ENCODE data around the gene SLC35F3.
A peak's percentile ranks its signal among the peaks of the same experiment; 100 is the strongest.

The SLC35F3 gene

DNA sequence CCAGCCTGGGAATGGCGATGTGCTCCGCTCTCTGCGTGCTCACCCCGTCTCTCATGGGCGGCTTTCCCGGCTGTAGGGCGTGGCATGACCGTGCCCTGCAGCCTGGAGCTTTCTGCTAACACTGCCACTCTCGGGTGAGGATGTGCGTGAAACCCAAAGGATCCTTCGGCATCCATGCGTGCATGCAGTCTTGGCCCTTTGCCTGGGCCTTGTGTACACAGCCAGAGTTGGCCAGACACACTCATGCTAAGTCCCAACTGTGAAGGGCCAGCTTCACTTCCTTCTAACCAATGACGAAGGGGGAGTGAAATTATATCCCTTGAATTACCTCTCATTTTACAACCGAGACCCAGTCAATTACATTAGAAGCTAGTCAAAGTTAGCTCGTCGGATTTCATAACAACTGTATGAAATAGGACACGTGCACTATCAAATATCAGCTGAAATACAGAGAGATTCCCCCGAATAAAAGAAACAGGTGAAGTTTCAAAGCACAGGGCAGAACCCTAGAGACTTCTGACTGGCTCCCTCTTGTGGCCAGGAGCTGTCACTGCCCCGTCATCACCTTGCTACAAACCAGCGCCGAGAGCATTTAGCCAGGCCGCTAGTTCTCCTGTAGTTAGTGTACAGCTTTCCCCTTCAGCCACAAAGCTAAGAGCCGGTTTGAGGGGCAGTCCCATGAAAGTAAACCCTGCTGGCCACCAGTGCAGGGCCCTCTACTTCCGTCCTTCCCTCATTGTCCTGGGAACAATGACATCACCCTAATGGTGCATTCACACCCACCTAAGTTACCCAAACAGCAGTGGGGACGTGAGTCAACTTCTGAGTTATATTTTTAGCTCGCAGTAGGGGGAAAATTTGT, 405.4 kb downstream of the SLC35F3 start:
- no peak for FAIRE-seq
- TF ChIP-seq SPI1 (IDR thresholded peaks at IDR 0.05; ENCODE audit: low read depth, low read length) (no peak), PAX5 (IDR thresholded peaks at IDR 0.05; ENCODE audit: insufficient read depth, low read length, severe bottlenecking) (no peak), POLR2A (IDR thresholded peaks at IDR 0.05; ENCODE audit: low read depth, low read length) (no peak), POU2F2 (IDR thresholded peaks at IDR 0.05; ENCODE audit: low read depth, low read length) (no peak), TAF1 (IDR thresholded peaks at IDR 0.05; ENCODE audit: low read depth, low read length) (no peak), POLR2AphosphoS5 (IDR thresholded peaks at IDR 0.05; ENCODE audit: low read depth, low read length) (no peak)
- DNase-seq (ENCODE audit: insufficient read length, low spot score): peak; percentile 70

DNA sequence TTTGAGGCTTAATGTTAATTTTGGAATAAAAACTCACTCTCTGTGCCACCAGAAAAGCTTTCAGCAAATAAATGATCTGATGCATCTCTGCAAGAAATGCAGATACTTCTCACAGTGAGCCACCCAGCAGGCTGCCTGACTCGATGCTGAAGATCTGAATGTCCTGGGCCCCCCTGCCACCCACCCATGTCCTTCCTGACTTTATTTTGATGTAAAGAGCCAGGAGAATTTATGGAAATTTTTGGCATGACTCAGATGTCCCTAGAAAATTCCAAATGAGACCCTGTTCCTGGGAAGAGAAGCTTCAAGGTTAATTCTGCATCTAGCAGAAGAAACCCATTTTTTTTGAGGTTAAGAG, 406.0 kb downstream of the SLC35F3 start:
- TF ChIP-seq TAF1 (IDR thresholded peaks at IDR 0.05; ENCODE audit: low read depth, low read length): no peak
- no peak for TF ChIP-seq POLR2AphosphoS5 (IDR thresholded peaks at IDR 0.05; ENCODE audit: low read depth, low read length)
- TF ChIP-seq POLR2A (IDR thresholded peaks at IDR 0.05; ENCODE audit: low read depth, low read length): no peak
- no peak for TF ChIP-seq PAX5 (IDR thresholded peaks at IDR 0.05; ENCODE audit: insufficient read depth, low read length, severe bottlenecking)

DNA sequence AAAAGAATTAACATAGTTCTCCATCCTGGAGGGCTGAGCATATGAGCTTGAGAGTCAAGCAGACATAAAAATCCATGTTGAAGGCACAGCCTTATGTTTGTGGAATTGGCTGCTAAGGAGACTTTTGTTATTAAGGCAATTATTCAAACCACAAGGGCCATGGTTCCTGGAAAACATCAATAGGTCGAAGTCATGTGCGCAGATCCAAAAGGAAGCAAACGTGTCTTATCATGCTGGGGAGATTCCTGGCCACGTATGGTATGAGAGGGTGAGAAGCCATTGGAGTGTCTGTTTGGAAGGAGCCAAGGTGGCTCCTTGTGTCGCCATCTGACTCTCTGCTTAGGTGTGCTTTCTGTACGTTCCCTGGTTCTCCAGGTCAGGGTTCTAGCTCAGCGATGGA, 406.9 kb downstream of the SLC35F3 start:
- DNase-seq (ENCODE audit: insufficient read length, low spot score) (no peak), FAIRE-seq (no peak)
- TF ChIP-seq POLR2A (IDR thresholded peaks at IDR 0.05; ENCODE audit: low read depth, low read length) (no peak), POU2F2 (IDR thresholded peaks at IDR 0.05; ENCODE audit: low read depth, low read length) (no peak), POLR2AphosphoS5 (IDR thresholded peaks at IDR 0.05; ENCODE audit: low read depth, low read length) (no peak), SPI1 (IDR thresholded peaks at IDR 0.05; ENCODE audit: low read depth, low read length) (no peak), TAF1 (IDR thresholded peaks at IDR 0.05; ENCODE audit: low read depth, low read length) (no peak), PAX5 (IDR thresholded peaks at IDR 0.05; ENCODE audit: insufficient read depth, low read length, severe bottlenecking) (no peak)

More for the DNA sequence above, 406.0 kb downstream of the SLC35F3 start:
- DNase-seq (ENCODE audit: insufficient read length, low spot score): no peak
- no peak for FAIRE-seq

DNA sequence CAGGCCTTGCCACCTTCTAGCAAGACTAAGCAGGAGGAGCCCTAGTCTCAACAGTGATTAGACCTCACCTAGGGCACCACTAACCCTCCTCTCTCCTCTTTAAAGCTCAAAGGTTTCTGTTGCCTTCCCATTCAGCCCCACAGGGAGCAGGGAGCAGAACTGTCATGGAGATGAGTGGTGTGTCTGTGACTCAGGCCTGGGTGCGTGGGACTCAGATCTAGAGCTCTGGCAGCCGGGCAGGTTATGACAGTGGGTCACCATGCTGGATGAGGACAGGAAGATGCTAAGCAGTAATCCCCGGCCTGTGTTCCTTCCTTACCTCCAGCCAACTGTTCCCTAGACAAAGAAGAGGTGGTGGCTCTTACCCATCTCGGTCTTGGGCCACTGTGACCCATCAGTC, 408.7 kb downstream of the SLC35F3 start:
- TF ChIP-seq SPI1 (IDR thresholded peaks at IDR 0.05; ENCODE audit: low read depth, low read length) (no peak), TAF1 (IDR thresholded peaks at IDR 0.05; ENCODE audit: low read depth, low read length) (no peak), PAX5 (IDR thresholded peaks at IDR 0.05; ENCODE audit: insufficient read depth, low read length, severe bottlenecking) (no peak), POLR2A (IDR thresholded peaks at IDR 0.05; ENCODE audit: low read depth, low read length) (no peak), POU2F2 (IDR thresholded peaks at IDR 0.05; ENCODE audit: low read depth, low read length) (no peak), POLR2AphosphoS5 (IDR thresholded peaks at IDR 0.05; ENCODE audit: low read depth, low read length) (no peak)
- DNase-seq (ENCODE audit: insufficient read length, low spot score): no peak
- FAIRE-seq: no peak

DNA sequence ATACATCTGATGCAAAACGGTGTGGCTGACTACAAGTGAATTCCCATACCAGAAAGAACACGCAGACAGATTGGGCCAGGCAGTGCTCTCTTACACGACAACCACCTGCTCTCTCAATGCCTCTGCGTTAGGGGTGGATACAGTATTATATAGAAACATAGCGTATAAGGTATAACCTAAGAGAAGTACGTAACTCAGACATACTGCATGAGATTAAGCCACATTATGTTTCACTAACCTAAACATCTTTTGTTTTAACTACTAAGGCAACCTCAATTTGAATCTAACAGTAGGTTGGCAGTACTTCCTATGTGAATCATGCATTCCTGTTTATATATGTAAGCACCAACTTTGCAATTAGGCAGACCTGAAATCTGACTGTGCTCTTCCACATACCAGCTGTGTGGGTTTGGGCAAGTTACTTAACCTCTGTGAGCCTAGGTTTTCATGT, 410.6 kb downstream of the SLC35F3 start:
- no peak for TF ChIP-seq POU2F2 (IDR thresholded peaks at IDR 0.05; ENCODE audit: low read depth, low read length)
- TF ChIP-seq TAF1 (IDR thresholded peaks at IDR 0.05; ENCODE audit: low read depth, low read length): no peak
- no peak for TF ChIP-seq POLR2AphosphoS5 (IDR thresholded peaks at IDR 0.05; ENCODE audit: low read depth, low read length)
- TF ChIP-seq PAX5 (IDR thresholded peaks at IDR 0.05; ENCODE audit: insufficient read depth, low read length, severe bottlenecking): no peak
- no peak for TF ChIP-seq POLR2A (IDR thresholded peaks at IDR 0.05; ENCODE audit: low read depth, low read length)
- no peak for TF ChIP-seq SPI1 (IDR thresholded peaks at IDR 0.05; ENCODE audit: low read depth, low read length)
- DNase-seq (ENCODE audit: insufficient read length, low spot score): no peak
- FAIRE-seq: no peak

DNA sequence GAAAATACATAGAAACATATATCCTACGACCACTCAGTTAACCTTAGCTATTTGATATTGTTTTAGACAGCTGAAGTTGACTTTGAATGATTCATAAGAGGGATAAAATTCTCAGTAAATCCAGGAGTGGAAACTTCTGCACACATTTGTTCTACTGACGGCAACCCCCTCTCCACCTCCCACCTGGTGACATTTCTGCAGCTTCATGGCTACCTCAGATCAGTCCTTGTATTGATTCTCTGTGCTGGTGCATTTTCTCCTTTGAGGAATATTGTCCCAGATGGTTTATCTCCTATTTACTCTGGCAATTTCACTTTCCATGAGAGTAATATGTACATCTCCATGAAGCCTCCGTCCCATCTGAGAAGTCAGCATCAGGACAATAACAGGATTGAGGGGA, 411.1 kb downstream of the SLC35F3 start:
- FAIRE-seq (no peak), DNase-seq (ENCODE audit: insufficient read length, low spot score) (no peak)
- TF ChIP-seq PAX5 (IDR thresholded peaks at IDR 0.05; ENCODE audit: insufficient read depth, low read length, severe bottlenecking): no peak
- TF ChIP-seq POLR2A (IDR thresholded peaks at IDR 0.05; ENCODE audit: low read depth, low read length): no peak
- TF ChIP-seq POU2F2 (IDR thresholded peaks at IDR 0.05; ENCODE audit: low read depth, low read length): no peak
- no peak for TF ChIP-seq SPI1 (IDR thresholded peaks at IDR 0.05; ENCODE audit: low read depth, low read length)
- TF ChIP-seq POLR2AphosphoS5 (IDR thresholded peaks at IDR 0.05; ENCODE audit: low read depth, low read length): no peak
- TF ChIP-seq TAF1 (IDR thresholded peaks at IDR 0.05; ENCODE audit: low read depth, low read length): no peak

DNA sequence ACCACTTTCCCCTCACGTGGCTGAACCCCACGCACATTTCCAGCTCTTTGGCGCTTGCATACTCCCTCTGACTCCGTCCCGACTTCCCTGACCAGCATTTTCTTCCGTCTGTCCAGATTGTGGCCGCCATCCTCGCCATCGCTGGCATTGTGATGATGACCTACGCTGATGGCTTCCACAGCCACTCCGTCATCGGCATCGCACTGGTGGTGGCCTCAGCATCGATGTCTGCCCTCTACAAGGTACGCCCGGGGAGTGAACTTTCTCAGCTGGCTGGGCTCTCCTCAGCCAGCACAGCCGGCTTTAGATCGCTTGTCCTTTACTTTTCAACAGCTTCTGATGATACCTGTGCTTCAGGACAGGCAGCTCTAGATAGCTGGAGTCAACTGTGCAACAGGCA, 412.0 kb downstream of the SLC35F3 start:
- DNase-seq (ENCODE audit: insufficient read length, low spot score) (no peak), FAIRE-seq (no peak)
- TF ChIP-seq POLR2AphosphoS5 (IDR thresholded peaks at IDR 0.05; ENCODE audit: low read depth, low read length): no peak
- TF ChIP-seq SPI1 (IDR thresholded peaks at IDR 0.05; ENCODE audit: low read depth, low read length): no peak
- no peak for TF ChIP-seq PAX5 (IDR thresholded peaks at IDR 0.05; ENCODE audit: insufficient read depth, low read length, severe bottlenecking)
- TF ChIP-seq POLR2A (IDR thresholded peaks at IDR 0.05; ENCODE audit: low read depth, low read length): no peak

DNA sequence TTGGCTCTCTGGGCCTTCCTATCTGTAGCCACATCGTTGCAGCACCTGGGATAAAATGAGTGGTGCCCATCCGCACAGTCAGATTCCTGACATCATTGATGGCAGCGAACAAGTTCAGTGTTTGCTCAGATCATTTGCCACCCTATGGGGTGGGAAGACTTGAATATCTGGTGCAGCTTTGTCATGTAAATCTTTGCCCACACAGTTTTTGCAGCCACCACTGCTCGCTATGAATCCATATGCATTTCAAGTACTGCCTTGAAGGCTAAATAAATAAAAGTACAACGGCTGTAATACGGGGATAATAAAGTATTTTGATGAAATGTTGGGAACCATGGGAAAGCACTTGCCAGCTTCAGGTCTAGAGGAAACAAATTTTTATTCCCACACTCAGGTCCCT, 412.5 kb downstream of the SLC35F3 start:
- TF ChIP-seq POU2F2 (IDR thresholded peaks at IDR 0.05; ENCODE audit: low read depth, low read length) (no peak), POLR2A (IDR thresholded peaks at IDR 0.05; ENCODE audit: low read depth, low read length) (no peak), TAF1 (IDR thresholded peaks at IDR 0.05; ENCODE audit: low read depth, low read length) (no peak), SPI1 (IDR thresholded peaks at IDR 0.05; ENCODE audit: low read depth, low read length) (no peak), PAX5 (IDR thresholded peaks at IDR 0.05; ENCODE audit: insufficient read depth, low read length, severe bottlenecking) (no peak), POLR2AphosphoS5 (IDR thresholded peaks at IDR 0.05; ENCODE audit: low read depth, low read length) (no peak)
- FAIRE-seq: no peak
- DNase-seq (ENCODE audit: insufficient read length, low spot score): no peak

DNA sequence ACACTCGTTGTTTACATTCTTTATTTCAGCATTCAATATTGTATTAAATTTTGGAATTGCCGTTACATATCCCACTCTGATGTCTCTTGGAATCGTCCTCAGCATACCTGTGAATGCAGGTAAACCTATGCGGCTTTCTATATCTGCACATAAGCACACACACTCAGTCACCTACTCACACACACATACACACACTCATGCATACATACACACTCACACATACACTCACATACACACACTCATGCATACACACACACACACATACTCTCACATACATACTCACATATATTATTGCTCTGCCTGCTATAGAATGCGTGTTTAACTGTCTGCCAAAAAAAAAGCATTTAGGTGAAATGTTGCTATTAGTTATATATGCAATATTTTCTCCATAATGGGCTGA, 415.6 kb downstream of the SLC35F3 start:
- DNase-seq (ENCODE audit: insufficient read length, low spot score) (no peak), FAIRE-seq (no peak)
- TF ChIP-seq TAF1 (IDR thresholded peaks at IDR 0.05; ENCODE audit: low read depth, low read length) (no peak), POLR2A (IDR thresholded peaks at IDR 0.05; ENCODE audit: low read depth, low read length) (no peak), POLR2AphosphoS5 (IDR thresholded peaks at IDR 0.05; ENCODE audit: low read depth, low read length) (no peak), POU2F2 (IDR thresholded peaks at IDR 0.05; ENCODE audit: low read depth, low read length) (no peak), PAX5 (IDR thresholded peaks at IDR 0.05; ENCODE audit: insufficient read depth, low read length, severe bottlenecking) (no peak), SPI1 (IDR thresholded peaks at IDR 0.05; ENCODE audit: low read depth, low read length) (no peak)

Measured in GM12891 (cell line).